Activated CD4-positive, alpha-beta T cell treated with anti-CD3 and anti-CD28 coated beads, Interleukin-2, amount 50 U/mL, for 1 hour (primary cell): ENCODE results near the gene HDAC4.
A peak's percentile ranks its signal among the peaks of the same experiment; 100 is the strongest.

Experiments
- DNase-seq: peaks from one replicate; pipeline ENCODE4 v3.0.0-alpha.2; 2020

Gene HDAC4

GRCh38 chr2:239321596-239322415 lies 79.0 kb downstream of the HDAC4 start:
- DNase-seq = peak; percentile 32

DNA sequence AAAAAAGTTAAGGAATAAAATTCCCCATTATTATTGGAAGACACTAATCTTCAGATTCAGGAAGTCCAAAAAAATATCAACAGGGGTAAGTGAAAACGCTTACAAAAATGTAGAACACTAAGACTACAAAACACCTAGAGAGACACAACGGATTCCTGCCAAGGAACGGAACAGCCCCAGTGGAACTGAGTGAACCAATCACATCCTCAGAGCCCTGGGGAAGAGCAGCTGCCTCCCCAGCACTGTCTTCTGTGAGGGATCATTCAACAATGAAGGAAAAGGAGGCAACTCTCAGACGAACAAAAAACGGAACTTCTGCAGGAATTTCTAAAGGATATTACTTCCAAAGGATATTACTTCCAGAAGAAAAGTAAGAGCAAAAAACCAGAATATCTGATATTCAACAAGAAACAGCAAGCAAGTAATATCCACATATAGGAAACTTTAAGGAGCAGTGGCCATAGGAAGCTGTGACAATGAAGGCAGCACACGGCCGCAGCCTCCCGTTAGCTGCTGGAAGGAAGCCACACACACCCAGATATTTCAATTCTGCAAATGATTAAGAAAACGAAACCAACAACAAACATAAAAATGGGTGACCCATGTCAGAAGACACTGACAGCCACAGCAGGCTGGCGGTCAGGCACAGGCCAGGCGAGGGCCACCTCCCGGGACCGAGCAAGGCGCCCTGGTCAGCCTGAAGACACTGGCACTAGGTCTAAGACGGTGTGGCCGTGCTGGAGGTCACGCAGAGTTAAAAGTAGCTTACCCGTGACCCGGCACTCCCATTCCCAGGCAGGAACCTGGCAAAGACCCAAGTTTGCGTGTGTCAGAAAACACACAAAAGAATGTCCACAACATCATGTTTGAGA lies 81.8 kb downstream of the HDAC4 start:
- DNase-seq = no peak

DNA sequence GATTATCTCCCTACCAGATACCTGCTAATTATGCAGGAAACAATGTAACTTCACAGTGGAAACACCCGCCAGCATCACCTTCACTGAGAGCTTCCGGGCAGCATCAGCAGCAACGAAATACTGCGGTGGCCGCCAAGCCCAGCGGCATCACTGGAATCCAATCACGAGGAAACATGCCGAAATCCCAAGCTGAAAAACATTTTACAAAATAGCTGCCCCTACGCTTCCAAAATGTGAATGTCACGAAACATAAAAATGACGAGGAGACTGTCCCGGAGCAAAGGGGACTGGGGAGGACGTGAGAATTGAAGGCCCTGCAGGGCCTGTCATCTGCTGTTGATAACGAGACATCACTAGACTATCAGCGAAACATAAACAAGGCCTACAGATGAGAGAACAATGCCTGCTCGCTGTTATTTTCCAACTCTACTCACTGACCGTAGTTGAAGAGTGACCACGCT lies 82.6 kb downstream of the HDAC4 start:
- no peak for DNase-seq

GRCh38 chr2:239316562-239317465 lies 84.0 kb downstream of the HDAC4 start:
- DNase-seq = no peak

GRCh38 chr2:239315308-239315707 lies 85.5 kb downstream of the HDAC4 start:
- DNase-seq = no peak

DNA sequence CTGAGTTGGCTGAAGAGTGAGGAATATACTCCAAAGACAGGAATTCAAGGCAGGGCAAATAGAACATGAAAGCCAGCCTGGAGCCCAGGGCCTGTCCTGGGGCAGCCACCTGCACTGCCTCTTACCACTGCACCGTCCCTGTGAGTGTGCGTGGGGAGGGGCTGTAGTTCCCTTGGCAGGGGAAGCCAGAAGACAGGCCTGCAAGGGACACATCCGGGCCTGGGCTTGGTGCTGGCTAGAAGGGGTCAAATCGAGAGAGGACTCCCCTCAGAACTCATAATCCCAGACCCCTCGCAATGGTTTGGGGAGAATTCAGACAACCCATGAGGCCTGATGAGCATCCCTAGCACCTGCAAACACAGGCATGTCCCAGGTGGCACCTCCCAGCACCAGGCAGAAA lies 87.0 kb downstream of the HDAC4 start:
- no peak for DNase-seq

DNA sequence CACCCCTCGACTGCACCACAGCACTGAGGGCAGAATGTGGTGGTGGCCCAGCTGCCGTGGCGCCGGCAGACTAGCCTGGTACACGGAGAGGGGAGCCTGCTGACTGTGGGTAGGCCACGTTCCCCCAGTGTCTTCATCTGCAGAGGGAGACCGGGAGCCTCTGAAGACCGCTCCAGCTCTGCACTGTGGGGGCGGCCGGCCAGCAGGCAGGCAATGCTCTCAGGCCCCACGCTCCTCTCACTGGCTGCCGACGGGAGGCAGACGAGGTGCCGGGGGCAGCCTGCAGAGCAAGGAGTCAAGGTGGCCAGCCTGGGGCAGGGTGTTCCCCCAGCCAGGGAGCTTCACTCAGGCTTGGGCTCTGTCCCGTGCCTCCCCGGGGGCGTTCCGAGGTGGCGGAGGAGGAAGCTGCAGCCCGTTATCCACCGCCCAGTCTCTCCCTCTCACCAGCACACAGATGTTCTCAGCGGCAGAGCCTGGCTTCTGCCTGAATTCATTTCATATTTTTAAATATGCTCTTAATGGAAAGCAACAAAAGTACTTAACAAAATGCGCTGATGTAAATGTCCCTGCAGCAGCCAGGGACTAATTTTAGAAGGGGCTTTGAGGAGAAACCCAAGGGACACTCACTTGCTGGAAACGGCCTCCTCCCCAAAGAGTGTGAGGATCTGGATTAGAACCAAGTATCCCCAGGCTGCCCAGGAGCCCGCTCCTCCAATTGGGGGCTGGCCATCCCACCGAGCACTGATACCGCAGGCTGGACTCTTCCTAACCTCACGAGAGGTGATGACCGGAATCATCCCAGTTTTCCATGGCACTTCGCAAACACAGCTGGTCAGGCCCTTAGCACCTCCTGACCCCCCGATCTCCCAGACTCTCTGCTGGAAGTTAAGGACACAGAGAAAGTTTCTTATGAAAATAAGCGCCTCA lies 87.8 kb downstream of the HDAC4 start:
- DNase-seq = no peak

- no peak for DNase-seq
These were observed 88.7 kb downstream of the HDAC4 start for GRCh38 chr2:239312081-239312511.

DNA sequence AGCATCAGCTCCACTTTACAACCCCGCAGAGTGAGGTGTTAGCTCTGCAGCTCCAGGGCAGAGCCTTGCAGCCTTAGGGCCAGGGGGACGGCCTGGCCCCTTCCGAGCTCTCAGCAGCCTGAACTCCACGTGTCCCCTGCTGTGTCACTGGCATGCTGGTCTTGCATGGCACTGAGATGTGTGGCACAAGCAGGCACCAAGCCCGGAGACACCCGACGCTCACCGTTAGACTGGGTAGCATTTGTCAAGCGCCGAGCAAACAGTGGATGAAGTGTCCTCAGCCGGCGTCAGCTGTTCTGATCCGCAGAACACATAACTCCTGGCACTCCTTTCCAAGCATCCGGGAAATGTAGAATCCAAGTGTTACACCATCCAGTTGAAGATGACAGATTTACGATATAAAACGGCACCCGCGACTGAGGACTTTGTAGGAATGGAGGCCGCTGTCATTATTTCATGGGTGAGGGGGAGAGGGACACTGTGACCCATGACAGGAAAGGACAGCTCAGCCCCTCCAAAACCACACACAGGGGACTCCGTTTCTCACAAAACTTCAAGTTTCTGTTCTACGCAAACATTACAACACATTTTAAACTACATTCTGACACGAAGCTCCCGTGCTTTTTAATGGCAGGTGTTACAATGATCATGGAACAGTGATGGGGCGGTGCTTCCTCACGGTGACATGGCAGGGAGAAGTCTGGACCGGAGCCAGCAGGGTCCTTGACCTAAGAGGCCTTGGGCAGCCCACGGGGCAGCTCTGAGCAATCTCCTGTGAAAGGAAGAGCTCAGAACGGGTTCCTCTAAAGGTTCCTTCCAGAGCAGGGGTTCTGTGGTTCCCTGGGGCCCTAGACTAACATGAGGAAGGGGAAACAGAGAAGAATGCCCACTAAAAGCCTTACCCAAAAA lies 89.4 kb downstream of the HDAC4 start:
- DNase-seq = no peak

GRCh38 chr2:239310401-239311061 lies 90.3 kb downstream of the HDAC4 start:
- DNase-seq = no peak

DNA sequence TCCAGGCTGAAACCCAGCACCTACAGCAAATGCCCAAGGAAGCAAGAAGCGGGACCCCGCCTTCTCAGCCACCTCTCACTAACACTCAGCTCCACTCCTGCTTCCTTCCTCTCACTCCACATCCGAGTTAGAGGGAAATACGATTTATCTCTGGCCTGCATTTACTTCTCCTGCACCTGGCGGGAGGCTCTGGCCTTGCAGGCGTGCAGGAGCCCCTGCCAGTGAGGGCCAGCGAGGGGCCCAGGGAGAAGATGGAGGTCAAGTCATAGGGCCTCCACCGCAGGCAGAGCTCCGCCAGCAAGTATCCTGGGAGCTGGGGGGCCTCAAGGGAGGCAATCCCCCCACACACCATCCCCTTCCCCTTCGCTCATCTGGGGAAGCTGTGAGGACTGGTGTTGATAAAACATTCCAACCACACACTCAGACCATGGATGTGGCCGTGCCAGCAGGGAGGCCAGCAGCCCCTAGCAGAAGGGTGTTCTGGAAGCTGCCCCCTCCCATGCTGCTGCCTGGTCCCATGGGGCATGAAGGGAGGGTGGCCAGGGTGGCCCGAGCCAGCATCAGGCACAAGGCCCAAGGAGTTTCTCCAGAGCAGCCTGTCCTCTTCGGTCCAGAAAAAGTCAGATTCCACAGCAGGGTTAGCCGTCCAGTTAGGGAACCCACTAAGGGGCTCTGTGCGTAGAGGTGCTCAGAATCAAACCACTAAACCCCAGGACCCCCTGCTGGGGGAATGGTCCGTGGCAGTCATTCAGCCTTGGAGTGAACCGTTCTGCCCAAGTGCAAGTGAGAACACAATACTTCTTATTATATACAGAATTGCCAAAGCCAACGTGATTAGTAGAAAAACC lies 91.2 kb downstream of the HDAC4 start:
- no peak for DNase-seq

- DNase-seq = no peak
These were observed 92.0 kb downstream of the HDAC4 start for GRCh38 chr2:239308661-239309397.

GRCh38 chr2:239307921-239308613 lies 92.8 kb downstream of the HDAC4 start:
- DNase-seq = no peak

- no peak for DNase-seq
These were observed 93.6 kb downstream of the HDAC4 start for GRCh38 chr2:239307221-239307569.

DNA sequence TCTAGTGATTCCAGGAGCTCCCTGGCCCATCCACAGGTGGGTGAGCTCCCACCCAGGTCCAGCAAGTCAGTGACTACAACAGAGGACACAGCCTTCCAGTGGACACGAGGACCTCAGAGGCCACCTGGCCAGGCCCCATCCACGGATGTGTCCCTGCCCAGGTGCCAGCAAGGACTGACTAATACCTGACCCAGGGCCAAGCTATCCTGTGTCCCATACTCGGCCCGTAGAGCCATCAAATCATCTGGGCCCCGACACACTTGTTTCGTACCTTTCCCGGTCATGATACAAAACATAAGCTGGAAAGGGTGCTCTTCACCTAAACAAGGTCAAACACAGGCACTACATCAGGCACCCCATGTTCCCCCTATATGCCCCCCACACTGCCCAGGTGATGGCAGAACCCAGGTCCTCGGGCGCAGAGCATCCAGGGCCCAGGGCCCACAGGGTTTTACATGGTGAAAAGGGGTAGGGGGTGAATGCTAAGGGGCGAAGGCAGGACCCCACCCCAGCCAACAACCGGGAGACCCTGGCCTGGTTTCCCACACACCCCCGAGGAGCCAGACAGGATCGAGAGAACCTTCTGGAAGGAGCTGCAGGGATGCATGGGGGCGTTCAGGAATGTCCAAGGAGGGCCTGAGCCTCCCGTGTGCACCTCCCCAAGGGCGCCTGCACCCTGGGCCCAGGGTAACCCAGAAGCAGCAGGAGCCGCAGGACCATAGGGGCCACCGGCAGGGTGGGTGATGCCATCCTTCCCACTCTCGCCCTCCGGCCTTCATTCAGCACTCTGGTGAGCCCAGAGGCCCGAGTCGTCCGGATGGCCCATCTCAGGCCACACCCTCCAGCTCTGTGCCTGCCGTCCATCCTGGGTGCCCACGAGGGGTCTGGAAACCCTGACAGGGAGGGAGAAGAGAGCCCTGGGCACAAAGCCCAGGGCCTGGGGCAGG lies 94.3 kb downstream of the HDAC4 start:
- no peak for DNase-seq

GRCh38 chr2:239305771-239306170 lies 95.0 kb downstream of the HDAC4 start:
- no peak for DNase-seq

GRCh38 chr2:239305222-239305575 lies 95.6 kb downstream of the HDAC4 start:
- DNase-seq = no peak
